ENCODE data around the gene MLNR. TPM values are rescaled to one million over a fixed set of nuclear protein-coding genes. Genes with fewer than 3 reads are reported as not detected.

The MLNR gene
- total RNA-seq, 4 donors from 2014 or later, result not detected

GRCh38 chr13:49240017-49240416 lies 19.9 kb downstream of the MLNR start:
- peak; percentile 20 to 42 (median 36) for TF ChIP-seq CTCF (IDR thresholded peaks at IDR 0.05)
- no peak for TF ChIP-seq POLR2A (IDR thresholded peaks at IDR 0.05)
- no peaks in the 10 kb centered on the region for H3K9me3 ChIP-seq
- no peak overlapping the region for H3K4me3 ChIP-seq
- H3K27ac ChIP-seq, result no peak overlapping the region
- intact Hi-C loops (cut with DNase I; ENCODE audit: low total_unique reads) (no loop called here), in situ Hi-C loops (cut with MboI; ENCODE audit: low pct_ligation_motif_present in 1 of 4, low pct_unique_long_range_greater_than_20kb in 1 of 4, low sequenced_read_pairs in 3 of 4) (no loop called here)
- WGBS, 2 donors (ENCODE audit: low coverage in 1 of 2), result 20 to 26% methylated on average over 3 to 4 of the region's 4 CpGs
- no peak for DNase-seq
- no peaks in the 10 kb centered on the region for H3K27me3 ChIP-seq
- H3K36me3 ChIP-seq, result no peaks in the 10 kb centered on the region
- no peaks in the 10 kb centered on the region for H3K4me1 ChIP-seq

GRCh38 chr13:49241296-49241695 lies 21.2 kb downstream of the MLNR start:
- in situ Hi-C loops (cut with MboI; ENCODE audit: low pct_ligation_motif_present in 1 of 4, low pct_unique_long_range_greater_than_20kb in 1 of 4, low sequenced_read_pairs in 3 of 4) (no loop called here), intact Hi-C loops (cut with DNase I; ENCODE audit: low total_unique reads) (no loop called here)
- no peak for DNase-seq
- no peaks in the 10 kb centered on the region for H3K27me3 ChIP-seq
- no peaks in the 10 kb centered on the region for H3K36me3 ChIP-seq
- no peaks in the 10 kb centered on the region for H3K9me3 ChIP-seq
- H3K27ac ChIP-seq, result no peak overlapping the region
- 78 to 91% methylated on average over 7 of the region's 7 CpGs for WGBS, 2 donors (ENCODE audit: low coverage in 1 of 2)
- TF ChIP-seq POLR2AphosphoS5 (IDR thresholded peaks at IDR 0.05) (no peak), POLR2A (IDR thresholded peaks at IDR 0.05) (no peak), EP300 (IDR thresholded peaks at IDR 0.05; ENCODE audit: low read depth) (no peak), CTCF (IDR thresholded peaks at IDR 0.05) (no peak)
- no peaks in the 10 kb centered on the region for H3K4me1 ChIP-seq
- no peak overlapping the region for H3K4me3 ChIP-seq

- H3K36me3 ChIP-seq, result no peaks in the 10 kb centered on the region
- intact Hi-C loops (cut with DNase I; ENCODE audit: low total_unique reads), result no loop called here
- DNase-seq, result no peak
- no peak overlapping the region for H3K4me3 ChIP-seq
- in situ Hi-C loops (cut with MboI; ENCODE audit: low pct_ligation_motif_present in 1 of 4, low pct_unique_long_range_greater_than_20kb in 1 of 4, low sequenced_read_pairs in 3 of 4), result no loop called here
- no peak overlapping the region for H3K27ac ChIP-seq
- H3K27me3 ChIP-seq, result no peaks in the 10 kb centered on the region
- H3K9me3 ChIP-seq, result no peaks in the 10 kb centered on the region
- peaks cover 6 to 19% (median 14%) of the 10 kb centered on the region in 4 donors for H3K4me1 ChIP-seq
- no peak for TF ChIP-seq POLR2A (IDR thresholded peaks at IDR 0.05)
- no peak for TF ChIP-seq POLR2AphosphoS5 (IDR thresholded peaks at IDR 0.05)
Measured at GRCh38 chr13:49245101-49245500, 25.0 kb downstream of the MLNR start.

GRCh38 chr13:49246850-49247642 lies 26.9 kb downstream of the MLNR start:
- H3K9me3 ChIP-seq, result no peaks in the 10 kb centered on the region
- H3K27ac ChIP-seq, result peak overlapping the region; percentile 90 to 96 (median 93)
- no peaks in the 10 kb centered on the region for H3K27me3 ChIP-seq
- TF ChIP-seq POLR2AphosphoS5 (IDR thresholded peaks at IDR 0.05) (no peak), CTCF (IDR thresholded peaks at IDR 0.05) (no peak), POLR2A (IDR thresholded peaks at IDR 0.05) (no peak), EP300 (IDR thresholded peaks at IDR 0.05; ENCODE audit: low read depth) (no peak)
- in situ Hi-C loops (cut with MboI; ENCODE audit: low pct_ligation_motif_present in 1 of 4, low pct_unique_long_range_greater_than_20kb in 1 of 4, low sequenced_read_pairs in 3 of 4), result no loop called here
- intact Hi-C loops (cut with DNase I; ENCODE audit: low total_unique reads), result no loop called here
- no peak for DNase-seq
- H3K4me1 ChIP-seq, result peaks cover 6 to 21% (median 14%) of the 10 kb centered on the region in 4 donors
- H3K36me3 ChIP-seq, result no peaks in the 10 kb centered on the region
- 23 to 33% methylated on average over 3 to 4 of the region's 4 CpGs for WGBS, 2 donors (ENCODE audit: low coverage in 1 of 2)
- peak overlapping the region; percentile 76 to 93 (median 81) for H3K4me3 ChIP-seq

All from transverse colon (tissue), 4 donors.